ENCODE measurements around the gene LAMC3. TPM values are rescaled to one million over a fixed set of nuclear protein-coding genes. Genes with fewer than 3 reads are reported as not detected.

The LAMC3 gene
- total RNA-seq, 1 experiment from 2014 or later = 0.36 TPM

DNA sequence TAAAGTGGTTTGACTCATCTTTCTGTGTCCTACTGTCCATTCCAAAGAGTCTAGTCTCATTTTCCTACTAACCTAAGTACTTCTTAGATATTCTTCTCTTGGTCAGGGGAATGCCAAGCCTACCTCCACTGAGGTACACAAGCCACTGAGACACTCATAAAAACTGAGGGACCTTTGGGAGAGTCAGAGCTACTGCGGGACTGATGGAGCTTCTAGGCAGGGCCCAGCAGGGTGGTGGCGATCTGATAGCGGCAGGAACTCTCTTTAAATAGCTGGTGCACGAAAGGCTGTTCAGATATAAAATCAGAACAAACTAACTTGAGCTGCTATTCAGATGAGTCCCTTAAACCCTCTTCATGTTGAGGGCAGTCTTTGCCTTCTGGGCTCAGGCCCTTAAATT lies 131.1 kb downstream of the LAMC3 start:
- ChIA-PET POLR2A (no interaction called here), CTCF (interaction anchor here (0.6 kb wide), 1 partner anchor 27 kb away, joined by 3 read pairs; no protein-coding TSS in a partner anchor)
- no peaks in the 10 kb centered on the region for H3K27me3 Mint-ChIP-seq (ENCODE audit: insufficient read depth, unreplicated experiment)
- Histone ChIP-seq H3K4me3 (ENCODE audit: low read depth, low read length) (no peak overlapping the region), H3K27me3 (replicated peaks; ENCODE audit: control insufficient read depth, insufficient read depth, low read length) (no peaks in the 10 kb centered on the region), H3K36me3 (ENCODE audit: control insufficient read depth, insufficient read depth, low read length) (peaks cover 1% of the 10 kb centered on the region; the same call in 1 of the 2 replicates), H3K9me3 (no peaks in the 10 kb centered on the region), H3K4me1 (no peaks in the 10 kb centered on the region)
- no peak overlapping the region for H3K27ac Mint-ChIP-seq (ENCODE audit: unreplicated experiment)
- H3K9me3 Mint-ChIP-seq (ENCODE audit: unreplicated experiment) = no peaks in the 10 kb centered on the region
- intact Hi-C loops (cut with micrococcal nuclease; ENCODE audit: unreplicated experiment) = no loop called here
- no peak overlapping the region for H3K4me3 Mint-ChIP-seq (ENCODE audit: unreplicated experiment)
- peaks cover 87% of the 10 kb centered on the region for H3K36me3 Mint-ChIP-seq (ENCODE audit: insufficient read depth, unreplicated experiment)
- H3K4me1 Mint-ChIP-seq (ENCODE audit: low read depth, unreplicated experiment) = no peaks in the 10 kb centered on the region
- TF ChIP-seq, protein P1, sequence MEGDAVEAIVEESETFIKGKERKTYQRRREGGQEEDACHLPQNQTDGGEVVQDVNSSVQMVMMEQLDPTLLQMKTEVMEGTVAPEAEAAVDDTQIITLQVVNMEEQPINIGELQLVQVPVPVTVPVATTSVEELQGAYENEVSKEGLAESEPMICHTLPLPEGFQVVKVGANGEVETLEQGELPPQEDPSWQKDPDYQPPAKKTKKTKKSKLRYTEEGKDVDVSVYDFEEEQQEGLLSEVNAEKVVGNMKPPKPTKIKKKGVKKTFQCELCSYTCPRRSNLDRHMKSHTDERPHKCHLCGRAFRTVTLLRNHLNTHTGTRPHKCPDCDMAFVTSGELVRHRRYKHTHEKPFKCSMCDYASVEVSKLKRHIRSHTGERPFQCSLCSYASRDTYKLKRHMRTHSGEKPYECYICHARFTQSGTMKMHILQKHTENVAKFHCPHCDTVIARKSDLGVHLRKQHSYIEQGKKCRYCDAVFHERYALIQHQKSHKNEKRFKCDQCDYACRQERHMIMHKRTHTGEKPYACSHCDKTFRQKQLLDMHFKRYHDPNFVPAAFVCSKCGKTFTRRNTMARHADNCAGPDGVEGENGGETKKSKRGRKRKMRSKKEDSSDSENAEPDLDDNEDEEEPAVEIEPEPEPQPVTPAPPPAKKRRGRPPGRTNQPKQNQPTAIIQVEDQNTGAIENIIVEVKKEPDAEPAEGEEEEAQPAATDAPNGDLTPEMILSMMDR (IDR thresholded peaks at IDR 0.05; ENCODE audit: insufficient read depth in 1 of 2, low read depth in 1 of 2, low read length in 1 of 2, severe bottlenecking in 1 of 2, unreplicated experiment in 1 of 2) = no peak
- DNase-seq = no peak
- no TSS peak for BruUV-seq (replicated peaks)

DNA sequence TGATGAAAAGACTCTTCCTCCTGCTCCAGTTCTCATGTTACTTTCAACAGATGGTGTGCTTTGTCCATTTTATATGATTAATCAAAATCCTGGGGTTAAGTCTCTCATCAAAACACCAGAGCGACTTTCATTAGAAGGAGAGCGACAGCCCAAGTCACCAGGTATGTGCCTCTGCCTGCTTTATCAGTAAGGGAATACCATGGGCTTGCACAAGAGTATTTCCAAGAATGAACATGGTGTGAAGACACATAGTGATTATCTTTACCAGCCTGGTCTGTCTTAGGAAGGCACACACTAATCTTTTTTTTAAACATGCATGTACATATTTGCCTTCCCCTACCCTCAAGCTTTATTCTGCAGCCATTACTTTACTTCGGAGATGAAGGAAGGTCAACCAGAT lies 131.6 kb downstream of the LAMC3 start:
- H3K36me3 ChIP-seq (ENCODE audit: control insufficient read depth, insufficient read depth, low read length) = peaks cover 1% of the 10 kb centered on the region; the same call in 1 of the 2 replicates

DNA sequence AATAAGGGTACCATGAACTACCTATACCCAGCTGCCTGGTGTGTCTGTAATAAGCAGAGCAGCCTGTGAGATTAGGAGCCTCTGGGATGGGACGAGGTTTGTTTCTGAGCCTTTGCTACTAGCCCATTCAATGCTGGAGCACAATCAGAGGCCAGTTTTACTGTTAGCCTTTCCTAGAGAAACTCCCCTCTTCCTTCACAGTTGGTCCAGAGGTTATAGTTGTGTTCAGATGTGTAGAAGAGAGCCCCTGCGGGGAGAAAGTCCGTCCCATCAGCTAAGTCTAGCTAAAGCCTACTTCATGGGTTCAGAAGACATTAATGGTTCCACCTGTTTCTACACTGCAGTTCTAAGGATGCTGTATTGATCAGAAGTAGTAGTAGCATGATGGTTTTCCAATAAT lies 133.2 kb downstream of the LAMC3 start:
- Mint-ChIP-seq H3K27ac (ENCODE audit: unreplicated experiment) (no peak overlapping the region), H3K4me3 (ENCODE audit: unreplicated experiment) (no peak overlapping the region), H3K9me3 (ENCODE audit: unreplicated experiment) (no peaks in the 10 kb centered on the region), H3K27me3 (ENCODE audit: insufficient read depth, unreplicated experiment) (no peaks in the 10 kb centered on the region), H3K36me3 (ENCODE audit: insufficient read depth, unreplicated experiment) (peaks cover 87% of the 10 kb centered on the region), H3K4me1 (ENCODE audit: low read depth, unreplicated experiment) (no peaks in the 10 kb centered on the region)
- Histone ChIP-seq H3K36me3 (ENCODE audit: control insufficient read depth, insufficient read depth, low read length) (peaks cover 1% of the 10 kb centered on the region; the same call in 1 of the 2 replicates), H3K4me3 (ENCODE audit: low read depth, low read length) (no peak overlapping the region), H3K9me3 (no peaks in the 10 kb centered on the region), H3K4me1 (no peaks in the 10 kb centered on the region), H3K27me3 (replicated peaks; ENCODE audit: control insufficient read depth, insufficient read depth, low read length) (no peaks in the 10 kb centered on the region)
- ChIA-PET CTCF (no interaction called here), POLR2A (no interaction called here)
- intact Hi-C loops (cut with micrococcal nuclease; ENCODE audit: unreplicated experiment) = no loop called here
- no peak for DNase-seq
- BruUV-seq (replicated peaks) = no TSS peak
- TF ChIP-seq, protein P1 (IDR thresholded peaks at IDR 0.05; ENCODE audit: insufficient read depth in 1 of 2, low read depth in 1 of 2, low read length in 1 of 2, severe bottlenecking in 1 of 2, unreplicated experiment in 1 of 2) = no peak

More for the DNA sequence above, 131.6 kb downstream of the LAMC3 start:
- no peak for DNase-seq
- Histone ChIP-seq H3K4me3 (ENCODE audit: low read depth, low read length) (no peak overlapping the region), H3K9me3 (no peaks in the 10 kb centered on the region), H3K4me1 (no peaks in the 10 kb centered on the region), H3K27me3 (replicated peaks; ENCODE audit: control insufficient read depth, insufficient read depth, low read length) (no peaks in the 10 kb centered on the region)
- H3K36me3 Mint-ChIP-seq (ENCODE audit: insufficient read depth, unreplicated experiment) = peaks cover 87% of the 10 kb centered on the region
- ChIA-PET POLR2A (no interaction called here), CTCF (no interaction called here)
- H3K9me3 Mint-ChIP-seq (ENCODE audit: unreplicated experiment) = no peaks in the 10 kb centered on the region
- no peaks in the 10 kb centered on the region for H3K4me1 Mint-ChIP-seq (ENCODE audit: low read depth, unreplicated experiment)
- intact Hi-C loops (cut with micrococcal nuclease; ENCODE audit: unreplicated experiment) = no loop called here
- no peak overlapping the region for H3K4me3 Mint-ChIP-seq (ENCODE audit: unreplicated experiment)
- no peaks in the 10 kb centered on the region for H3K27me3 Mint-ChIP-seq (ENCODE audit: insufficient read depth, unreplicated experiment)
- TF ChIP-seq, protein P1 (IDR thresholded peaks at IDR 0.05; ENCODE audit: insufficient read depth in 1 of 2, low read depth in 1 of 2, low read length in 1 of 2, severe bottlenecking in 1 of 2, unreplicated experiment in 1 of 2) = no peak
- no TSS peak for BruUV-seq (replicated peaks)
- no peak overlapping the region for H3K27ac Mint-ChIP-seq (ENCODE audit: unreplicated experiment)

Other genes starting within 250 kb of the LAMC3 start
- gene ABL1, start 173.9 kb upstream of the LAMC3 start, total RNA-seq (2022) = 50.9 and 55.2 TPM in 2 replicates
- gene QRFP, start 112.4 kb upstream of the LAMC3 start, total RNA-seq (2022) = not detected in 2 replicates
- not detected in 2 replicates for gene FIBCD1, start 69.9 kb upstream of the LAMC3 start, total RNA-seq (2022)
- gene AIF1L, start 87.4 kb downstream of the LAMC3 start, total RNA-seq (2022) = 20.8 and 23.3 TPM in 2 replicates
- gene NUP214, start 116.4 kb downstream of the LAMC3 start, total RNA-seq (2022) = 52.3 and 52.9 TPM in 2 replicates